GM19238 (cell line): ENCODE results near the gene CASTOR1.

Experiments used
- DNase-seq: peaks from one replicate; pipeline ENCODE4 v3.0.0; 2011; ENCODE audit warnings: low spot score; ENCODE audit not compliant: insufficient read length

CASTOR1 gene

DNA sequence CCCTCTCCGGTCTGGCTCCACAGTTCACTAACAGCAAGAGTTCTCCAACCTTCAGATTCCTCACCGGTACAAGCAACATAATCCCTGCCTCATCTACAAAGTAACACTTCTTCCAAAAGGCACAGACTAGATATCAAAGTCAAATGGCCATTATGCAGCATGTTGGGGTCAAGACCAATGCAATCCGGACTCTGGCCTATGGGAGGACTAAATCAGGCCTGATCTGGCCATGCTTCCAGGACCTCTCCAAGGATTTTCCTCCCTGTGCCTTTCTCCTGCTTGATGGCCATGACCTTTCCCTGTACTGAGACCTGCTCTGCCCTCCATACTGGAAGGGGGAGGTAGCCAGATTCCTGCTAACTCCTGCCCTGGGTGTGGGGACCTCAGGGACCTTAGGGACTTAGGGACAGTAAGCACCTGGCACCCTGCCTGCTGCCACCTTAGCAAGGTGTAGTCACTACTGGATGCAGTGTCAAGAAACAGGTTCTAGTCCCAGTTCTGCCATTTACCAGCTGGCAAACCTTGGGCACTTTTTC is 30.8 kb upstream of the CASTOR1 start:
- no peak for DNase-seq

DNA sequence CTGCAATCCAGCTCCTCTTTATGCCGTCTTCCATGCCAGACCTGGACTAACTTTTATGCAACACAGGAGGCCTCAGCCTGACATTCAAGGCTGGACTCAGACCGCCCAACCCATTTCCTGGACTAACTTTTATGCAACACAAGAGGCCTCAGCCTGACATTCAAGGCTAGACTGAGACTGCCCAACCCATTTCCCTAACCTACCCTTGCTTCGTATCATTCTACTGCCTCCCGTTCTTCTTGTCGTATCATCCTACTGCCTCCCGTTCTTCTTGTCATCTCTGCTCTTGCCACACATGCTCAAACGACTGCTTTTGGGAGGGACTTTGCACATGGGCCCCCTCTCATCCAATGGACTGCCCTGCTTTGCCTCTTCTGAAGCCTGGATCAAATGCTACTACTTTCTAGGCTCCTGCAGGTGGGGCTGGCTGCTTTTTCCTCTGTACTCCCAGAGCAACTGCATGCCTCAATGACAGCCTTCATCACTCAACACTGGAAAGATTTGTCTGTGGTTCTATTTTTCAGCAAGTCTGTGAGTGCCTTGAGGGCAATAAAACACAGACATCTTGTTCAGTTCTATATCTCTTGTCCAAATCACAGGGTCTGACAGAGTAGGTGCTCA is 29.6 kb upstream of the CASTOR1 start:
- no peak for DNase-seq

- no peak for DNase-seq
Measured at GRCh38 chr22:30317778-30318177, 28.5 kb upstream of the CASTOR1 start.

GRCh38 chr22:30315962-30316576 is 26.8 kb upstream of the CASTOR1 start:
- DNase-seq: no peak

- peak; percentile 37 for DNase-seq
Measured at GRCh38 chr22:30314915-30315314, 25.6 kb upstream of the CASTOR1 start.

GRCh38 chr22:30313527-30314363 is 24.4 kb upstream of the CASTOR1 start:
- DNase-seq: no peak

GRCh38 chr22:30312053-30312452 is 22.7 kb upstream of the CASTOR1 start:
- DNase-seq: no peak

DNA sequence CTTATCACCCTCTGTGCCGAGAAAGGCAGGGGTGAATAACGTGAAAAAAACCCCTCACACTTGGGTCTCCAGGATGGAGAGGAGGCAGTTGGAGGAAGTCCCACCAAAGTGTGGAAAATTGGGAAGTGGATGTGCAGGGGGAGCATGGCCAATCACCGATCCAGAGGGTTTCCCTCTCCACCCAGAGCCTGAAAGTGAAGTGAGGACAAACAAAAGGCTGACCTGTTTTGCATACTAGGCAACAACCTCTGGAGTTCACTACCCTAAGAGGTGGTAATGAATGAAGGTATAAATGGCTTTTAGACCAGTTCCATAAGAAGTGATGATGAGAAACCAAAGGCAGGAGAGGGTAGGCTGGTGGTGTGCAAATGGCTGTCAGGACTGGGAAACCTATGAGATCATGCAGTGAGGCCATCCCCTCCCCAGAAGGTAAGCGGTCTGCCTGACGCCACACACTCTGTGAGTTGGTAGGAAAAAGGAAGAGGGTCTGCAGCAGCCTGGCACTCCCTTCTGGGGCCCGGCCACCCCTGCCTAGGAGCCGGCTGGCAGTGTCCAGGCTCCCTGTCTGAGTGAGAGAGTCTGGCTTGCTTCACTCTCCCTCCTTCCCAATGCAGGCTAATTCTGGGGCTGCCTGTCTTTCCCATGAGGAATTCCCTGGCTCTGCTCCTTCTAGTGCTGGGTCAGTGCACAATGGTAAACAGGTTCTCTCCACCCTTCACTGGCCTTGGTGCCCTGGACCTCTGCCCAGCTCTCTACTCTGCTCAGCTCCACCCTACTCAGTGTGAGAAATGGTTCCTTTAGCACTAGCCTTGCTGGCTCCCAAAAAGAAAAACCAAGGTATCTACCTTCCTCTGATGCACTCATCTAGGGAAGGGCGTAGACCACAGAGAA is 21.8 kb upstream of the CASTOR1 start:
- no peak for DNase-seq

GRCh38 chr22:30309951-30310741 is 20.8 kb upstream of the CASTOR1 start:
- no peak for DNase-seq

DNA sequence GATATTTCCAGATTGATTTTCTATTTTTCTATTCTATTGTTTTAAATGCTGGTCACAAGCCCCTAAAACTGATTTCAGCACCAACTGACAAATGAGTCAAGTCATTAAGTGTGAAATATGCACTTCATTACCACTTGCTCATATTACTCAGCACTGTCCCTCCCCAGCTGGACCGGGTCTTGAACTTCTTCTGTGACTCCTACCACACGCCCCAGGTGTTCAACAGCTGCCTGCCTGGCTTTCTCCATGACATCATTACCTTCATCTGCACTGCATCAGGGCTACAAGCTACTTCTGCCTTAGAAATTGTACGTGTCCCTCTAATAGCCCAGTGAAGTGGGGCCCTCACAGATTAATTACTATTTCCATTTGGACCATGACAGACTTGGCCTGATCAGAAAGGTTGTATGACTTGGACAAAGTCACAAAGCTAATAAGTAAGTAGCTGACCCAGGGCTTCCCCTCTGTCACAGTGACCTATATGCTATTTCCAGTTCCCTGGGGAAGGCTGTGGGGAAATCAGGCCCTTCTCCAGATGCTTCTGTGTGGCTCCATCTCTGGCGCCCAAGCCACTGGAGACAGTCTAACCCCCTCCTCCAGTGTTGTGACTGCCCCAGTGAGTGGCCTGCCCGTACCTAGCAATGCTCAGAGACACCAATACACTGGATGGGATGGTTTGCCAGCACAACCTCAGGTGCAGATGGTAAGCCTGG is 19.4 kb upstream of the CASTOR1 start:
- peak; percentile 51 for DNase-seq

GRCh38 chr22:30308093-30308492 is 18.8 kb upstream of the CASTOR1 start:
- no peak for DNase-seq

GRCh38 chr22:30307041-30307574 is 17.8 kb upstream of the CASTOR1 start:
- no peak for DNase-seq

- DNase-seq: no peak
Measured at GRCh38 chr22:30306627-30307011, 17.3 kb upstream of the CASTOR1 start.

GRCh38 chr22:30305906-30306626 is 16.8 kb upstream of the CASTOR1 start:
- no peak for DNase-seq

- DNase-seq: peak; percentile 63
Measured at GRCh38 chr22:30305519-30305905, 16.2 kb upstream of the CASTOR1 start.

- peak; percentile 46 for DNase-seq
Measured at GRCh38 chr22:30304495-30305244, 15.4 kb upstream of the CASTOR1 start.

DNA sequence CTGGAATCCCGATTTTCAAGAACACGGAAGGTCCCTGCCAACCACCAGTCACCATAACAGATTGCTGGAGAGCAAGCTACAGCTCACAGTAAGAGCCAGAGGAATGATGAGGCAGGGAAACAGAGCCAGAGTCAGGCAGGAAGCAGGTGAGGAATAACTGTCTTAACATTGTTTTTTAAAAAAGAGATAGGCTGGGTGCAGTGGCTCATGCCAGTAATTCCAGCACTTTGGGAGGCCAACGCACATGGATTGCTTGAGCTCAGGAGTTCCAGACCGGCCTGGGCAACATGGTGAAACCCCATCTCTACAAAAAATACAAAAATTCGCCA is 13.5 kb upstream of the CASTOR1 start:
- DNase-seq: no peak
